Ovary (tissue), 3 donors: ENCODE results near the gene SEMA3G.

Source experiments
- POLR2A ChIP-seq: fragments of 450-650 bp; IDR thresholded peaks from one replicate; pipeline ENCODE4 v1.6.1; 2017; ENCODE audit warnings: antibody characterized with exemption, mild to moderate bottlenecking, moderate library complexity
- TF ChIP-seq, protein P1 (sequence below), 3 donors: fragments of 450-650 bp in 2 of 3; fragments of 200-600 bp in 1 of 3; IDR thresholded peaks; one replicate each; pipeline versions ENCODE4 v1.5.1 to v1.8.0; 2016 to 2022; ENCODE audit warnings: antibody characterized with exemption in 3 of 3, mild to moderate bottlenecking in 1 of 3
- donor health status: DM: no; HTN: no; CAD: no.

GRCh38 chr3:52437326-52438103 lies 7.4 kb downstream of the SEMA3G start:
- TF ChIP-seq, protein P1, sequence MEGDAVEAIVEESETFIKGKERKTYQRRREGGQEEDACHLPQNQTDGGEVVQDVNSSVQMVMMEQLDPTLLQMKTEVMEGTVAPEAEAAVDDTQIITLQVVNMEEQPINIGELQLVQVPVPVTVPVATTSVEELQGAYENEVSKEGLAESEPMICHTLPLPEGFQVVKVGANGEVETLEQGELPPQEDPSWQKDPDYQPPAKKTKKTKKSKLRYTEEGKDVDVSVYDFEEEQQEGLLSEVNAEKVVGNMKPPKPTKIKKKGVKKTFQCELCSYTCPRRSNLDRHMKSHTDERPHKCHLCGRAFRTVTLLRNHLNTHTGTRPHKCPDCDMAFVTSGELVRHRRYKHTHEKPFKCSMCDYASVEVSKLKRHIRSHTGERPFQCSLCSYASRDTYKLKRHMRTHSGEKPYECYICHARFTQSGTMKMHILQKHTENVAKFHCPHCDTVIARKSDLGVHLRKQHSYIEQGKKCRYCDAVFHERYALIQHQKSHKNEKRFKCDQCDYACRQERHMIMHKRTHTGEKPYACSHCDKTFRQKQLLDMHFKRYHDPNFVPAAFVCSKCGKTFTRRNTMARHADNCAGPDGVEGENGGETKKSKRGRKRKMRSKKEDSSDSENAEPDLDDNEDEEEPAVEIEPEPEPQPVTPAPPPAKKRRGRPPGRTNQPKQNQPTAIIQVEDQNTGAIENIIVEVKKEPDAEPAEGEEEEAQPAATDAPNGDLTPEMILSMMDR (IDR thresholded peaks at IDR 0.05): no peak
- TF ChIP-seq POLR2A: no peak
